Pericardium fibroblast (primary cell): ENCODE results near the gene PSG7. TPM values are rescaled to one million over a fixed set of nuclear protein-coding genes. Genes with fewer than 3 reads are reported as not detected.

Source experiments
- total RNA-seq: library from RNA; depleted of rRNA; stranded (reverse); fragments of >200 nt; gene quantifications from 2 replicates; pipeline ENCODE4 v1.2.3, GENCODE V29; 2015

The PSG7 gene
- not detected in 2 replicates for total RNA-seq

DNA sequence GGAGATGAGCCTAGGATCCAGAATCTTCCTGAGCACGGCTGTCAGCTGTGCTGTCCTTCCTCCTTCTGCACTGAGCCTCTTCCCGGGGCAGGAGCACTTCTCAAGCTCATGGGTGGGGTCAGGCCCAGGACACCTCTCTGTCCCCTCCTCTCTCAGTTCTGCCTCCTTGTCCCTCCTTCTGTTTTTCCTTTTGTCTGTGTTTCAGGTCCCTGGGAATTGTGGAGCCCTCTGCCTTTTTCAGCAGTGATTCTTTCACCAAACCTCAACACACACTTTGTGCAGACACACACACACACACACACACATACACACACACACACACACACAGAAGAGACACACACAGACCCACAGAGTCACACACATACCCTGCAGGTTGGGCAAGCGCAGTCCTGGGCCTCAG lies at the start of gene PSG7:
TSS of gene PSG7 (minus strand) at position 101 of the 400 bp plus-strand sequence. CDS start 131 bp downstream, outside the sequence.

GRCh38 chr19:42917634-42918033 lies 19.4 kb downstream of the PSG7 start, which contains the start of gene PSG6:
TSS of gene PSG6 (minus strand) at chr19:42917894. CDS start at chr19:42917792, 102 bp downstream.

GRCh38 chr19:42879613-42880012 lies 57.4 kb downstream of the PSG7 start, which contains the start of gene PSG1:
TSS of gene PSG1 (minus strand) at chr19:42879713. CDS start at chr19:42879581, 132 bp downstream.

Other genes starting within 250 kb of the PSG7 start
- not detected in 2 replicates for gene PSG3, start 196.7 kb downstream of the PSG7 start, total RNA-seq
- gene PSG8, start 171.5 kb downstream of the PSG7 start, total RNA-seq = not detected in 2 replicates
- not detected in 2 replicates for gene PSG1, start 57.5 kb downstream of the PSG7 start, total RNA-seq
- not detected in 2 replicates for gene PSG6, start 19.3 kb downstream of the PSG7 start, total RNA-seq
- gene PSG11, start 89.3 kb upstream of the PSG7 start, total RNA-seq = not detected in 2 replicates
- not detected in 2 replicates for gene PSG2, start 145.5 kb upstream of the PSG7 start, total RNA-seq
- gene PSG5, start 249.3 kb upstream of the PSG7 start, total RNA-seq = not detected in 2 replicates